AG09319 (cell line): ENCODE results near the gene RANGRF.

Experiments used
- DNase-seq: peaks from one replicate; pipeline ENCODE4 v3.0.0-alpha.2; 2010; ENCODE audit warnings: low read depth; ENCODE audit errors: extremely low read depth
- CTCF ChIP-seq: IDR thresholded peaks from 2 replicates; pipeline ENCODE4 v1.5.1; 2011; ENCODE audit warnings: low read depth, mild to moderate bottlenecking, inconsistent platforms, low read length, moderate library complexity

Gene RANGRF

GRCh38 chr17:8289103-8289397 is 580 bp downstream of the RANGRF start:
- TF ChIP-seq CTCF, result no peak

GRCh38 chr17:8290043-8290442 is 1.6 kb downstream of the RANGRF start:
- DNase-seq, result no peak
- TF ChIP-seq CTCF, result no peak

More at GRCh38 chr17:8289103-8289397, 580 bp downstream of the RANGRF start:
- DNase-seq, result no peak

- DNase-seq, result no peak
- TF ChIP-seq CTCF, result no peak
Observed at GRCh38 chr17:8292639-8293395, 4.3 kb downstream of the RANGRF start.

GRCh38 chr17:8294361-8294760 is 5.9 kb downstream of the RANGRF start:
- no peak for DNase-seq
- no peak for TF ChIP-seq CTCF

- no peak for DNase-seq
- no peak for TF ChIP-seq CTCF
Observed at GRCh38 chr17:8294814-8295316, 6.4 kb downstream of the RANGRF start.

GRCh38 chr17:8300226-8300625 is 11.8 kb downstream of the RANGRF start:
- TF ChIP-seq CTCF, result no peak
- no peak for DNase-seq

- peak; percentile 19 for DNase-seq
- peak; percentile 88 for TF ChIP-seq CTCF
Observed at GRCh38 chr17:8300627-8301242, 12.3 kb downstream of the RANGRF start.
